IMR-90 (cell line): ENCODE data around the gene ZNF622.

Source experiments
- BHLHE40 ChIP-seq: fragments of 150-350 bp; IDR thresholded peaks from 2 replicates; pipeline ENCODE4 v1.6.1; 2016; ENCODE audit warnings: mild to moderate bottlenecking, low read depth, low read length
- CEBPB ChIP-seq: IDR thresholded peaks from 2 replicates; pipeline ENCODE4 v1.6.1; 2012; ENCODE audit warnings: low read depth, low read length, improper control_type of control experiment
- CTCF ChIP-seq: conservative IDR thresholded peaks from 2 replicates; pipeline ENCODE4 v1.5.1; 2012; ENCODE audit warnings: mild to moderate bottlenecking, low read depth, low read length, improper control_type of control experiment
- FOS ChIP-seq: fragments of 150-350 bp; IDR thresholded peaks from 2 replicates; pipeline ENCODE4 v1.6.1; 2016; ENCODE audit warnings: low read depth, low read length
- MAFK ChIP-seq: IDR thresholded peaks from 2 replicates; pipeline ENCODE4 v1.6.1; 2012; ENCODE audit warnings: low read depth, low read length, improper control_type of control experiment
- MXI1 ChIP-seq: IDR thresholded peaks from 2 replicates; pipeline ENCODE4 v1.6.1; 2012; ENCODE audit warnings: low read depth, mild to moderate bottlenecking, low read length, moderate library complexity, borderline replicate concordance
- POLR2A ChIP-seq: IDR thresholded peaks from 2 replicates; pipeline ENCODE4 v1.6.1; 2012; ENCODE audit warnings: mild to moderate bottlenecking, low read depth, low read length
- RAD21 ChIP-seq: IDR thresholded peaks from 2 replicates; pipeline ENCODE4 v1.6.1; 2012; ENCODE audit warnings: low read length, improper control_type of control experiment
- SMC3 ChIP-seq: fragments of 150-350 bp; IDR thresholded peaks from 2 replicates; pipeline ENCODE4 v1.6.1; 2016; ENCODE audit warnings: low read depth, mild to moderate bottlenecking, antibody characterized with exemption, low read length, moderate library complexity
- USF2 ChIP-seq: fragments of 150-350 bp; IDR thresholded peaks from 2 replicates; pipeline ENCODE4 v1.6.1; 2017; ENCODE audit warnings: mild to moderate bottlenecking, antibody characterized with exemption, low read length, low read depth

- TF ChIP-seq USF2 (no peak), CTCF (no peak), CEBPB (no peak), POLR2A (no peak), SMC3 (no peak), MAFK (no peak), MXI1 (no peak), FOS (no peak), RAD21 (no peak), BHLHE40 (no peak)
Measured at GRCh38 chr5:16502866-16503265, 37.3 kb upstream of the ZNF622 start.
